PFSK-1 (cell line): ENCODE measurements around the gene TRMU.

Experiments
- FOXP2 ChIP-seq: optimal IDR thresholded peaks from 2 replicates; pipeline ENCODE3; 2011; ENCODE audit warnings: borderline replicate concordance, control low read depth, inconsistent platforms; ENCODE audit not compliant: insufficient read depth; ENCODE audit errors: extremely low read length, extremely low read depth
- TF ChIP-seq, protein P1 (sequence below), 2 experiments: IDR thresholded peaks; 2 replicates each; pipeline versions ENCODE4 v1.6.1 to v1.8.0; 2011 to 2012; ENCODE audit warnings: low read depth in 2 of 2, low read length in 2 of 2, control low read depth in 1 of 2, inconsistent platforms in 1 of 2, mild to moderate bottlenecking in 1 of 2, moderate library complexity in 1 of 2; ENCODE audit not compliant: insufficient read depth in 1 of 2

DNA sequence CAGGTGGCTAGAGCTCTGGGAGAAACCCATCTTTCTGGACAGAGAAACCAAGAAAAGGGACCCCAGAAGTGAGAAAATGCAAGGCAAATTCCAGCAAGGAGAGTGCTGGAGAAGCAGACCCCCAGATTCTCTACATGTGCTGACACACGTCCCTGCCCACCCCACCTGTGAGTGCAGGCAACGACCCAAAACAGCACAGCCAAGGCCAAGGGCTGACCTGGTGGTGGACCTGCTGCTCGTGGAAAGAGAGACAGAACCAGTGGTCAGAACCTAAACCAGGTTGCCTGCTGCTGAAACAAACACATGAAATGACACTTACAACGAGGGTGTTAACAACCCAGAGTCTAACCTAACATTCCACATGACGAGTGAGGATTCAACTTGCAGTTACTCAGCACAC is 24.6 kb downstream of the TRMU start:
- TF ChIP-seq FOXP2 = no peak
- TF ChIP-seq, protein P1, sequence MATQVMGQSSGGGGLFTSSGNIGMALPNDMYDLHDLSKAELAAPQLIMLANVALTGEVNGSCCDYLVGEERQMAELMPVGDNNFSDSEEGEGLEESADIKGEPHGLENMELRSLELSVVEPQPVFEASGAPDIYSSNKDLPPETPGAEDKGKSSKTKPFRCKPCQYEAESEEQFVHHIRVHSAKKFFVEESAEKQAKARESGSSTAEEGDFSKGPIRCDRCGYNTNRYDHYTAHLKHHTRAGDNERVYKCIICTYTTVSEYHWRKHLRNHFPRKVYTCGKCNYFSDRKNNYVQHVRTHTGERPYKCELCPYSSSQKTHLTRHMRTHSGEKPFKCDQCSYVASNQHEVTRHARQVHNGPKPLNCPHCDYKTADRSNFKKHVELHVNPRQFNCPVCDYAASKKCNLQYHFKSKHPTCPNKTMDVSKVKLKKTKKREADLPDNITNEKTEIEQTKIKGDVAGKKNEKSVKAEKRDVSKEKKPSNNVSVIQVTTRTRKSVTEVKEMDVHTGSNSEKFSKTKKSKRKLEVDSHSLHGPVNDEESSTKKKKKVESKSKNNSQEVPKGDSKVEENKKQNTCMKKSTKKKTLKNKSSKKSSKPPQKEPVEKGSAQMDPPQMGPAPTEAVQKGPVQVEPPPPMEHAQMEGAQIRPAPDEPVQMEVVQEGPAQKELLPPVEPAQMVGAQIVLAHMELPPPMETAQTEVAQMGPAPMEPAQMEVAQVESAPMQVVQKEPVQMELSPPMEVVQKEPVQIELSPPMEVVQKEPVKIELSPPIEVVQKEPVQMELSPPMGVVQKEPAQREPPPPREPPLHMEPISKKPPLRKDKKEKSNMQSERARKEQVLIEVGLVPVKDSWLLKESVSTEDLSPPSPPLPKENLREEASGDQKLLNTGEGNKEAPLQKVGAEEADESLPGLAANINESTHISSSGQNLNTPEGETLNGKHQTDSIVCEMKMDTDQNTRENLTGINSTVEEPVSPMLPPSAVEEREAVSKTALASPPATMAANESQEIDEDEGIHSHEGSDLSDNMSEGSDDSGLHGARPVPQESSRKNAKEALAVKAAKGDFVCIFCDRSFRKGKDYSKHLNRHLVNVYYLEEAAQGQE (IDR thresholded peaks at IDR 0.05; ENCODE audit: insufficient read depth in 1 of 2, low read depth in 2 of 2, low read length in 2 of 2) = no peak
